ENCODE data around the gene MLKL.

The MLKL gene

GRCh38 chr16:74700438-74701225, at the start of gene MLKL:
TSS of gene MLKL (minus strand) at chr16:74700862. CDS start at chr16:74695757, 5,105 bp downstream.
- DNase-seq (ENCODE audit: low read depth) = peak; percentile 47

DNA sequence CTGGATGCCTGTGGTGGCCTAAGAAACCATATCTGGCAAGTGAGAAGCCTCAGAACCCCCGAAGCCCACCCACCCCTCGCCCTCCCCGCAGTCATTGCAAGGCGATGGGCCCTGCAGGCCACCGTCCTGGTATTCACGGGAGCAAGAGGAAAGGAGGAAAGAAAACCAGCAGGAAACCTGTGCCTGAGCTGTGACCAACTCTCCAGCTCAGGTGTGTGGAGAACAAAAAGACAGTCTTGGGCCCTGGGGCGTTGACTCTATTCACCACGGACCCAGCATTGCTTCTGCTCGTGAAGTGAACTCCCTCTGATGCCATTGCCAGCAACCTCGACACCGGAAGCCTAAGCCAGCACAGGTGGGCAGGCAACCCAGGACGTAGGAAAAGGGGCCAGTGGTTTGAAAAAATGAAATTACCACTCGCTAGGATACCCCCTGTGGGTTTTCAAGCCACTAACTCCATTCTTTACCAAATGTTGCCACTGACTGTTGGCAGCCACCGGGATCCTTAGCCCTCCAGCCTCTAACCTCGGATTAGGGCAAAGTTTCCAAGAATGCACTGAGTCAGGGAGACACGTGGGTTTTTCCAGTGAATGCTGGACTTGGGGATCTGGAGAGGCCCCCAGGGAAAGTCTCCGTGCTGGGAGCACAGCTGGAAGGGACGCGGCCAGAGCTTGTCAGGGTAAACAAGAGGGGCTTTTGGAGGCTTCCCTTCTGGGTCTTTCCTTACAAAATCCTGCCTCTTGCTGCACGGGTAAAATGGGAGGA, 48.8 kb upstream of the MLKL start:
- no peak for DNase-seq (ENCODE audit: low read depth)

- no peak for DNase-seq (ENCODE audit: low read depth)
Measured at GRCh38 chr16:74748616-74749026, 48.0 kb upstream of the MLKL start.

DNA sequence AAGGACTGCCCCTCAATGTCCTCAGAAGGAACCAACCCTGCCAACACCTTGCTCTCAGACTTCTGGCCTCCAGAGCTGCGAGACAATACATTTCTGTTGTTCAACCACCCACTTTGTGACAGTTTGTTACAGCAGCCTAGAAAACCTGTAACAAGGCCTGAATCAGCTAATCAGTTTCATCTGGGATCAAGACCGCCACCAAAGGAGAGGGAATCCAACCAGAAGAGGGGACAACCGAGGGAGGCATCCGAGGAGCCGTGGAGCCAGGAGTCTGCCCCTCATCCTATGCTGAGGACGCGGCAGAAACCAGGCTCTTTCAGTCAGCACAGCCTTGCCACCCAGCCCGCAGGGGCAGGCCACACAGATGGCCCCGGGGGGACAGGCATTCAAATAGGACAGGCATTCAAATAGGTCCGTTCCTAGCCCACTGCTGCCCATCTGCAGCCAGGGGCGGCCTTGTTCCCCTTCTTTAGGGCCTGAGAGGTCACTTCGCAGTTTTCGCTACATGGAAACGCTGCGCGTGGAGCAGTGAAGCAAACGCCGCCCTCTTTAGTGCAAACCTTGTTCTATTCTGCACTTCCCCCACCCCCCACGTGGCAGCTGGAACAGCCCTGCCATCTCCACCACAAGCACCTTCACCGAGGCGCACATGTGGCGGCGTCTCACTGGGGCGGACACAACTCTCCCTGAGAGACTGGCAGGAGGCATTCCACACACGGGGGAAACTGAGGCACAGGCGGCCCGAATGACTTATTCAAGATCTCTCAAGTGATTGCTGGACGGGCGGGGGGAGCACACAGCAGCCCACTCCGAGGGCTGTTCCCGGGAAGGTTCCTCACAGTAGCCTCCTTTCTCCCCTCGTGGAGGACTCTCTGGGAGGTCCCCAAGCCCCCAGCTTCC, 47.3 kb upstream of the MLKL start:
- DNase-seq (ENCODE audit: low read depth) = no peak

DNA sequence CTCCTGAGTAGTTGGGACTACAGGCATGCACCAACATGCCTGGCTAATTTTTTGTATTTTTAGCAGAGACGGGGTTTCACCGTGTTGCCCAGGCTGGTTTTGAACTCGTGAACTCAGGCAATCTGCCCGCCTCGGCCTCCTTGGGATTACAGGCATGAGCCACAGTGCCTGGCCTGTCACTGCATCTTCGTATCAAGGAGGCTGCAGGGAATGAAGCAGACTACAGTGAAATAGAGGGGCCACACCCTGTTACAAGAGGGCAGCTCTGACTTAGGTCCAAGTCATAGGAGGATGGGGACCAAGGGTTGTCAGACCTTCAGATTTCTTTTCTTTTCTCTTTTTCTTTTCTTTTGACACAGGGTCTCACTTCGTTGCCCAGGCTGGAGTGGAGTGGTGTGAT, 45.3 kb upstream of the MLKL start:
- DNase-seq (ENCODE audit: low read depth) = no peak

DNA sequence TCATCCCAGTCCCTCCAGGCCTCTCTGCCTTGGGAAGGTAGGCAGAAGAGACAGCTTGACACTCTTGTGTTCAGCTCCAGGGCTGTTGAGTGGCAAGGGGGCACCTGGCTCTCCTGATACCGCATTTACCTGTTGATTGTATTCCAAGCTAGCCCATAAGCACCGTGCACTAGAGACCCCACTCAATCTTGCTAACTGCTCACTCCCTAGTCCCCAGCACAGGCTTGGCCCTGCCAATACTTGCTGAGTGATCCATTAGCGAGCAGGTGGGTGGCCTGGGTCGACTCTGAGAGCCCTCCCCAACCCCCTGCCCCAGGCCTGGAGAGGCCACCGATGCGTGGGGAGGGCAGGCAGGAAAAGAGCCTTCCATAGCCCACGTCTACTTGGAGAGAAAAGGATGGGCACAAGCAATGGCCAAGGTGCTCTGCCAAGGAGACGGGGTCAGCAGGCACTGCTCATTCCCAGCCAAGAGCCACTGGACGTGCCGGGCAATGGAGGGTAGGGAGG, 44.5 kb upstream of the MLKL start:
- DNase-seq (ENCODE audit: low read depth) = no peak

DNA sequence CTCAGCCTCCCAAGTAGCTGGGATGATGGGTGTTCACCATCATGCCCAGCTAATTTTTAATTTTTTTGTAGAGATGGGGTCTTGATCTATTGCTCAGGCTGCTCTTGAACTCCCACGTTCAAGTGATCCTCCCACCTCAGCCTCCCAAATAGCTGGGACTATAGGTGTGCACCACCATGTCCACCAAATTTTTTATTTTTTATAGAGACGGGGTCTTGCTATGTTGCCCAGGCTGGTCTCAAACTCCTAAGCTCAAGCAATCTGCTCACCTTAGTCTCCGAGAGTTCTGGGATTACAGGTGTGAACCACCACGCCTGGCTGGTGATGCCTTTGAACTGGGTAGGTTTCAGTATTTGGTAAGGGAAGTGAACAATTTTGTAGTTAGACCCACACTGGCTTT, 43.9 kb upstream of the MLKL start:
- no peak for DNase-seq (ENCODE audit: low read depth)

- no peak for DNase-seq (ENCODE audit: low read depth)
Measured at GRCh38 chr16:74743668-74744299, 43.1 kb upstream of the MLKL start.

GRCh38 chr16:74743045-74743667, 42.5 kb upstream of the MLKL start:
- no peak for DNase-seq (ENCODE audit: low read depth)

- no peak for DNase-seq (ENCODE audit: low read depth)
Measured at GRCh38 chr16:74742051-74742481, 41.4 kb upstream of the MLKL start.

GRCh38 chr16:74740795-74741304, 40.2 kb upstream of the MLKL start:
- DNase-seq (ENCODE audit: low read depth) = no peak

DNA sequence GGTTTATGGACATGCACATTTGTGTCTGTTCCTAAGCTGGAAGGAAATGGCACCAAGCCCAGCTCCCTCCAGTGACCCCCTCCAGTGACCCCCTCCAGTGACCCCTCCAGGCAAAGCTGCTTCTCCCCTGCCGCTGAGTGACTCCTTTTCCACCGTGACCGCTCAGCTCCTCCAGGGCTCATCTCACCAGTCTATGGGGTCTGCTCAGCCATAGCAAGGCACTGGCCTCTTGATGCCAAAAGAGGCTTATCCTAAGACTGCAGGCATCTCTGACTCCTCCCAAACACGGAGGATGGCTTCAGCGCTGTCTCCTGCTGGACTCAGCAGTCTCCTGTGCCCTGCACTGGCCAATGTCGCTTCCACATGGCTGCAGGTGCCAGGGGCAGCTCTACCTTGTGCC, 38.6 kb upstream of the MLKL start:
- DNase-seq (ENCODE audit: low read depth) = no peak

GRCh38 chr16:74738816-74739215, 38.2 kb upstream of the MLKL start:
- DNase-seq (ENCODE audit: low read depth) = no peak

GRCh38 chr16:74738113-74738541, 37.5 kb upstream of the MLKL start:
- no peak for DNase-seq (ENCODE audit: low read depth)

- DNase-seq (ENCODE audit: low read depth) = no peak
Measured at GRCh38 chr16:74737521-74737920, 36.9 kb upstream of the MLKL start.

DNA sequence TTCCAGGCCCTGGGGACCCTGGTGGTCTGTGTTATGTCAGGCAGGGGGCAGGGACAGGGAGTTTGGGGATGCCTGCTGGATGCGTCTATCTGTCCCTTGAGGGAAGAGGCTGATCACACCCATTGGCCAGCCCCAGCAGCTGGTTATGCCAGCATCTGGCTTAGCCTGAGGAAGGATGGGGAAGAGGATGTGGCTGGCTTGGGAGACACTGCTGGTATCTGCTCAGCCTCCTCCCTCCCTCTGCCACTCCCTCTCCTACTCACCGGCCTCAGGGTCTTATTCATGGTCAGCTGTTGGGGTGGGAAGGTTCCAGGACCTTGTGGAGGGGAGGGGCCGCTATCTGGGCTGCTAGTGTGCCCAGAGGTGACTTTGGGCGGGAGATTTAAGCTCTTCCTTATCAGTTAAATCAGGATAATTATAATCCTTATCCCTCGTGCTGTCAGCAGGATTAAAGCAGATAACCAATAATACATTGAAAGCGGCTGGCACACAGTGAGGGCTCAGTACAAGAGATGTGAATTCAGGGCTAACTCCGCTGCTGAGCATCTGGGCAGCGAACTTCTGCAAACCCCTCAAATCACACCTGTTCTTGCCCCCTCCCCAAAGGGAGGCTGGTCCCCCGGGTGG, 36.0 kb upstream of the MLKL start:
- DNase-seq (ENCODE audit: low read depth) = no peak

DNA sequence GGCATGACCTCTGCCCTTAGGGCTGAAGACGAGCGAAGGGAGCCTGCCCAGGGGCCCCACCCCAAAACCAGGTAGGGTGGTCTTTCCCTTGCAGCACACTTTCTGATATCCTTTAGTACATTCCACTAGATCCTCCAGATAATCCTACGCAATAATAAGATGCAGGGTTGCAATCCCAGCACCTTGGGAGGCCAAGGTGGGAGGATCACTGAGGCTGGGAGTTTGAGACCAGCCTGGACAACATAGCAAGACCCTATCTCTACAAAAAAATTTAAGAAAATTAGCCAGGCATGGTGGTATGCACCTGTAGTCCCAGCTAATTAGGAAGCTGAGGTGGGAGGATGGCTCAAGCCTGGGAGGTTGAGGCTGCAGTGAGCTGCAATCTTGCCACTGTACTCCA, 34.9 kb upstream of the MLKL start:
- DNase-seq (ENCODE audit: low read depth) = no peak

DNA sequence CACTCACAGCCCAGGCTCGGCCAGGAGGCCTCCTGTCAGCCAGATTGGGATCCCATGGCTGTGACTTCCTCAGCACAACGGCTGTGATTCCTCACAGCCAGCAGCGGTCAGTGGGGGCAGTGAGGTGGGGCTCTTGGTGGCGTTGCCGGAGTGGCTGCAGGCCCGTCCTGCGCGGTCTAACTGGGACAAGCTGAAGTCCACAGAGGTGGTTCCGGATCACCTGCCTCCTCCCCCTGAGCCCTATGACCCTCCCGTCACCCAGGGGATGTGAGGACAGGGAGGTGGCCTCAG, 34.4 kb upstream of the MLKL start:
- DNase-seq (ENCODE audit: low read depth) = no peak

- no peak for DNase-seq (ENCODE audit: low read depth)
Measured at GRCh38 chr16:74734361-74735161, 33.9 kb upstream of the MLKL start.
